ENCODE data around the gene SP3. TPM values are rescaled to one million over a fixed set of nuclear protein-coding genes. Genes with fewer than 3 reads are reported as not detected.
A peak's percentile ranks its signal among the peaks of the same experiment; 100 is the strongest.

SP3 gene
- polyA plus RNA-seq, 3 donors = 44.8 to 66.2 (median 54.2) TPM

DNA sequence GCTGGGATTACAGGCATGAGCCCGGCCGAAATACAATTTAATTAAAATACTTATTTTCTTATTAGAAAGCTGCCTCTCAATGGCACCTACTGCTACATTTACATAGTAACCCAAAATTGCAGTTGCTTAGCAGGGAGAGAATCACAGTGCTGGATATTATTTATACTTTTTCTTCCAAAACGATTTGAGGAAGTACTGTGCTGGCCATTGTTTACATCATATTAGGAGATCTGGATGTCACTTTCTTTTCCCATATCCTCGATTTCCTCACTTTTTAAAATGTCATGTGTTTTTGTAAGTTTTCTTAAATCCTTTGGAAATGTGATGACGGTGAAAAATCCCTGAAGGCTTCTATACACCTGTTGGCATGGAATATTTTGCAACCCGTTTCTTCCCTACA is 3.4 kb upstream of the SP3 start:
- peaks cover 3 to 4% of the 10 kb centered on the region in 2 donors for H3K36me3 Mint-ChIP-seq
- H4K20me1 ChIP-seq (ENCODE audit: insufficient read depth, low read length) = no peaks in the 10 kb centered on the region
- no peak overlapping the region for H3K9ac ChIP-seq (ENCODE audit: insufficient read depth, low read length, poor library complexity, severe bottlenecking)
- H3K79me2 ChIP-seq (ENCODE audit: insufficient read depth, low read length) = peaks cover 23% of the 10 kb centered on the region
- H2AFZ ChIP-seq (ENCODE audit: insufficient read depth, low read depth, low read length, poor library complexity, severe bottlenecking) = no peak overlapping the region
- H3K27ac ChIP-seq (ENCODE audit: low read depth in 1 of 2, low read length in 2 of 2) = peak overlapping the region; percentile 15 to 18
- H3K27me3 ChIP-seq (ENCODE audit: control insufficient read depth in 2 of 2, insufficient read depth in 2 of 2, low read length in 2 of 2) = no peaks in the 10 kb centered on the region
- H3K27ac Mint-ChIP-seq = peak overlapping the region in 4 of 7 donors; percentile 30 to 76 (median 70)
- peaks cover 24% of the 10 kb centered on the region for H3K4me1 Mint-ChIP-seq
- H3K27me3 Mint-ChIP-seq (ENCODE audit: low read depth in 3 of 3) = peaks cover 0 to 7% (median 4%) of the 10 kb centered on the region in 3 donors
- H3K4me3 ChIP-seq (replicated peaks in 1 of 3; ENCODE audit: low read depth in 2 of 3, low read length in 3 of 3) = peak overlapping the region in 1 of 3 experiments; percentile 12
- H3K9me3 Mint-ChIP-seq = no peaks in the 10 kb centered on the region
- no peaks in the 10 kb centered on the region for H3K36me3 ChIP-seq (replicated peaks in 1 of 2; ENCODE audit: control insufficient read depth in 1 of 2, insufficient read depth in 2 of 2, low read length in 2 of 2)
- intact Hi-C loops (cut with micrococcal nuclease) = loop anchor here (5.0 to 10.0 kb wide), 3 partner anchors 41 to 69 kb away; no protein-coding TSS in a partner anchor
- TF ChIP-seq, protein P1, sequence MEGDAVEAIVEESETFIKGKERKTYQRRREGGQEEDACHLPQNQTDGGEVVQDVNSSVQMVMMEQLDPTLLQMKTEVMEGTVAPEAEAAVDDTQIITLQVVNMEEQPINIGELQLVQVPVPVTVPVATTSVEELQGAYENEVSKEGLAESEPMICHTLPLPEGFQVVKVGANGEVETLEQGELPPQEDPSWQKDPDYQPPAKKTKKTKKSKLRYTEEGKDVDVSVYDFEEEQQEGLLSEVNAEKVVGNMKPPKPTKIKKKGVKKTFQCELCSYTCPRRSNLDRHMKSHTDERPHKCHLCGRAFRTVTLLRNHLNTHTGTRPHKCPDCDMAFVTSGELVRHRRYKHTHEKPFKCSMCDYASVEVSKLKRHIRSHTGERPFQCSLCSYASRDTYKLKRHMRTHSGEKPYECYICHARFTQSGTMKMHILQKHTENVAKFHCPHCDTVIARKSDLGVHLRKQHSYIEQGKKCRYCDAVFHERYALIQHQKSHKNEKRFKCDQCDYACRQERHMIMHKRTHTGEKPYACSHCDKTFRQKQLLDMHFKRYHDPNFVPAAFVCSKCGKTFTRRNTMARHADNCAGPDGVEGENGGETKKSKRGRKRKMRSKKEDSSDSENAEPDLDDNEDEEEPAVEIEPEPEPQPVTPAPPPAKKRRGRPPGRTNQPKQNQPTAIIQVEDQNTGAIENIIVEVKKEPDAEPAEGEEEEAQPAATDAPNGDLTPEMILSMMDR (IDR thresholded peaks at IDR 0.05) = no peak
- 100% methylated on average over 1 of the region's 6 CpGs for WGBS (ENCODE audit: insufficient coverage)
- peak in 2 of 3 donors; percentile 28 to 53 for DNase-seq
- H3K4me1 ChIP-seq (ENCODE audit: control insufficient read depth in 1 of 2, insufficient read depth in 2 of 2, low read length in 2 of 2) = peaks cover 22 to 26% of the 10 kb centered on the region in 2 donors
- H3K4me2 ChIP-seq (replicated peaks; ENCODE audit: extremely low read depth, low read length, poor library complexity, severe bottlenecking) = peak overlapping the region; percentile 17
- H3K4me3 Mint-ChIP-seq = peak overlapping the region in 1 of 2 donors; percentile 46
- H3K9me3 ChIP-seq (replicated peaks in 1 of 2; ENCODE audit: control insufficient read depth in 1 of 2, insufficient read depth in 1 of 2, low read length in 2 of 2) = no peaks in the 10 kb centered on the region

DNA sequence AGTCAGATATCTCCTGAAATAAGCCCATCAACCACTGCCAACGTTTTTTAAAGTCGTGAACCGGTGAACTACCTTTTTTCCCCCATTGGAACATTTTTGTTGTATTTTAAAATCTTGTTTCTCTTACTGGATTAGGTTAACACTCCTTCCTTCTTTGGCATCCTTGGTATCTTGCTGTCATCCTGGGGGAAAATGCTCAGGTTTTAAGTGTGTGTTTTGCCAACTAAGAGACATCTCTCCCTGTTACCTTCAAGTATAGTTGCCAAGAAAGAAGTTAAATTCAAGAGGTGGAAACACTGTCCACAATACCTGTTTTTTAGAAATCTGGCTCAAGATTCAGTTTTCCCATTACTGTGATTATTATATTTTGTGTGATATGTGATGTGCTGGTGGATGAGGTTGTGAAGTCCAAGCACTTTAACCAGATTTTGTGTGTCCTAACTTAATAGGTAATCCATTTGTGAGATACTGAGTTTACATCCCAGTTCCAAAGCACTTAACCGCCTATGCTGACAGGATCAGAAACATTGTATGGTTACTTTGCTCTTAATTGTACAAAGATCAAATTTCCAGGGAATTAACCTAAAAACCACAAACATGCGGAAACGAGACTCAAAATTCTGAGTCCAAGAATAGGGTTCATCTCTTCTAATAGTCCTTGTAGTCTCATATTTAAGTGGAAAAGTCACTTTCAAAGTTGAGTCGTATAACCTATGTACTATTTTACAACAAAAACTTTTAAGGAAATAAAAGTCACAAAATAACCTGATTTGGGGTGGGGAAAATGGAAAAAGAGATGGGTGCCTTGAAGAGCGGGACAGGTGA is 1.3 kb upstream of the SP3 start:
- Histone ChIP-seq H2AFZ (ENCODE audit: insufficient read depth, low read depth, low read length, poor library complexity, severe bottlenecking) (peak overlapping the region; percentile 50), H3K4me1 (ENCODE audit: control insufficient read depth in 1 of 2, insufficient read depth in 2 of 2, low read length in 2 of 2) (peaks cover 32 to 42% of the 10 kb centered on the region in 2 donors), H3K27me3 (ENCODE audit: control insufficient read depth in 2 of 2, insufficient read depth in 2 of 2, low read length in 2 of 2) (no peaks in the 10 kb centered on the region), H3K9ac (ENCODE audit: insufficient read depth, low read length, poor library complexity, severe bottlenecking) (peak overlapping the region; percentile 98), H3K79me2 (ENCODE audit: insufficient read depth, low read length) (peaks cover 43% of the 10 kb centered on the region), H3K36me3 (replicated peaks in 1 of 2; ENCODE audit: control insufficient read depth in 1 of 2, insufficient read depth in 2 of 2, low read length in 2 of 2) (no peaks in the 10 kb centered on the region), H3K4me2 (replicated peaks; ENCODE audit: extremely low read depth, low read length, poor library complexity, severe bottlenecking) (peak overlapping the region; percentile 94), H4K20me1 (ENCODE audit: insufficient read depth, low read length) (peaks cover 10% of the 10 kb centered on the region), H3K4me3 (replicated peaks in 1 of 3; ENCODE audit: low read depth in 2 of 3, low read length in 3 of 3) (peak overlapping the region; percentile 82 to 94 (median 86)), H3K9me3 (replicated peaks in 1 of 2; ENCODE audit: control insufficient read depth in 1 of 2, insufficient read depth in 1 of 2, low read length in 2 of 2) (no peaks in the 10 kb centered on the region), H3K27ac (ENCODE audit: low read depth in 1 of 2, low read length in 2 of 2) (peak overlapping the region; percentile 96 to 98)
- no peak for DNase-seq
- no CpG with 5 or more reads among the region's 8 CpGs for WGBS (ENCODE audit: insufficient coverage)
- intact Hi-C loops (cut with micrococcal nuclease) = loop anchor here (5.0 to 10.0 kb wide), 3 partner anchors 39 to 71 kb away; no protein-coding TSS in a partner anchor
- Mint-ChIP-seq H3K9me3 (no peaks in the 10 kb centered on the region), H3K27ac (peak overlapping the region; percentile 92 to 100 (median 98)), H3K36me3 (peaks cover 11% of the 10 kb centered on the region in 2 donors), H3K27me3 (ENCODE audit: low read depth in 3 of 3) (peaks cover 0 to 5% (median 0%) of the 10 kb centered on the region in 3 donors), H3K4me1 (peaks cover 31% of the 10 kb centered on the region), H3K4me3 (peak overlapping the region; percentile 95 to 96)
- TF ChIP-seq, protein P1 (IDR thresholded peaks at IDR 0.05) = no peak

Data from CD14-positive monocyte (primary cell).